ENCODE measurements around the gene THAP2.
"Not testable (repeated sequence)": the region's sequence is repeated elsewhere in the genome, so short reads cannot be mapped to it uniquely, and the experiment has no call there.

The THAP2 gene

DNA sequence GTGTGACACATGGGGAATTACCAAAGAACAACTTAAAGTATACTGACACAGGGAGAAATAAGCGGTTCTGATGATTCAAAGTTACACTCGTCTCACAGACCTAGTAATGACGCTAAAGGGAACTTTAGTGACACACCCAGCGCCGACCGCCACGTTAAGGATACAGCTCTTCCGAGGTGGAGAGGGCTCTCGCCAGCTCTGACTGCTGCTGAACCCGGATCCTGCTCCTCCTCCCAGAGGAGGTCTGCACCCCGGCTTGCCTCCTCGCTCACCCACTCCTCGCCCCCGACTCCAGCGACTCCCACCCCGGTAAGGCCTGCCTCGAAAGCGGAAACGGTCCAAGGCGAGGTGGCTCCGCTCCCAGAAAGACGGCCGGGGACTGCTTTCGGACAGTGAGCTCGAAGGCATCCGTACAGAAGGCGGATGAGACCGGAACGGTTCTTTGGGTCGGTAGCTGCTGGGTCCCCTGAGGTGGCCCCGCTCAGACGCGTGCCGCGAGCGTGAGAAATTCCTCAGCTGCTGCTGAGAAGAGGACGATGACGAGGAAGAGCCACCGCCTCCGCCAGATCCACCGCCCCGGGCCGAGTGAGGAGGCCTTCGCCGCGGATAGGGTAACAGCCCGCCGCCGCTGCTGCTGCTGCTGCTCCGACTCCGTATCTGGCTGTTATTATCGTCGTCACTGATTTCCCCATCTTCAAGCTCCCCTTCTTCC, 1.1 kb upstream of the THAP2 start:
- DNase-seq = peak; percentile 86

DNA sequence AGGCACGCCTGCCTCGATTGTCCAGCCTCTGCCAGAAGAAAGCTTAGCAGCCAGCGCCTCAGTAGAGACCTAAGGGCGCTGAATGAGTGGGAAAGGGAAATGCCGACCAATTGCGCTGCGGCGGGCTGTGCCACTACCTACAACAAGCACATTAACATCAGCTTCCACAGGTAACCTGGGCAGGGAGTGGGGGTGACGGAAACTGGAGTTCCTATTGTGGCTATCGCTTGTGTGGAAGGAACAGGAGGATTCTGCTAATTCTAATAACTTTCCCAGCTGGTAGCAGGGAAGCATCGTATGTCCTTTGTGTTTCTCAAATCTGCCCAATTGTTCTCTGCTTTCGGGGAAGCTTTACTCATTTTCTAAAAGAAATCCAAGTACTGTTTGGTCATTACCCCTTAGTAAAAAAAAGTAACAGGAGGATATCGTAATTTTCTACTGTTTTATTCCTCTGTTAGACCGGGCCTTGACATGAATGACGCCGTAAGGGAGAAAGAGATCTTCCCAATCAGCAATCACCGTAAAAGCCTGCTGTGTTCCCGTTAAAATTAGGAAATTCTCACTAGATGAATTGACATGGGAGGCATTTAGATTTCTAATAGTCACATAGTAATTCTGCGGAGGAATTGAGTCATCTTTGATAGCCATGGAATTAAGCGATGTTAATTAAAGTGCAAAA, 449 bp downstream of the THAP2 start:
- DNase-seq = no peak

DNA sequence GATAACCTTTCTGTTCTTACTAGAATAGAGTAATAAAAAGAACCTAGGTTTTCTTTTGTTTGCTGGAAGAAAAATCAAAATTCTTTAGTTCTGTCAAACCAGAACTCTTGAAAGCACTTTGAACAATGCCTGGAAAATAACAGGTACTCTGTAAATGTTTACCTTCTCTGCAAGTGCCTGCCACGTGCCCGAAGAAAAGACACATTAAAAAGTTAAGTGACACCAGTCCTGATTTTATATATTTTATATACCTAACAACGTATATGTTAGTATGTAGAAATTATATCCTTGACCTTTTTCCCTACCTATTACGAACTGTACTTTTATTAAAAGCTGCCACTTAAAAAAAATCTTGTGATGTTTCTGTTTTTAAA, 976 bp downstream of the THAP2 start:
- DNase-seq = no peak

DNA sequence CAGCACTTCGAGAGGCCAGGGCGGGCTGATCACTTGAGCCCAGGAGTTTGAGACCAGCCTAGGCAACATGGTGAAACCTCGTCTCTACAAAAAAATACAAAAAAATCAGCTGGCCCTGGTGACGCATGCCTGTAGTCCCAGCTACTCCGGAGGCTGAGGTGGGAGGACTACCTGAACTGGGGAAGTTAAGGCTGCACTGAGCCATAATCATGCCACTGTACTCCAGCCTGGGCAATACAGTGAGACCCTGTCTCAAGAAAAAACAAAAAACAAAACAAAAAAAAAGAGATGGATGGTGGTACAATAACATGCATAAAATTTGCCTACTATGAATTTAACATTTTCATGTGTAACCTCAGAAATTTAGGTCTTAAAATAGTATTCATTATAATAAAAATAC, 2.2 kb downstream of the THAP2 start:
- DNase-seq = no peak

DNA sequence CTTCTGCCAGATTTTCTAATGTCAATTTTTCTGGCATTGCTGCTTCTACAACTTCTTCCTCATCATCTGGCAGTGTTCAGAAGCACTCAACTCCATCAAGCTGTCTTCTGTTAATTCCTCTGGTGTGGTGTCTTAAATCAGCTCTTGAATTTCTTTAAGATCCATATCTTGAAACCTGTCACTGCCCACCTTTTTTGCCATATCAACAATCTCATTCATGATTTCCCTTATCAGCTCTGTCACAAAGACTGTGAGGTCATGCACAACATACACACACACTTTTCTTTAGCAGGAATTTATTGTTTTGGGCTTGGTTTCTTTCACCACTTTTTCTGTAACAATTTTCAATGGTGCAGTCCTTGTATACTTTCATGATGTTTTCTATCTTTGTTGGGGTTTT, 7.2 kb downstream of the THAP2 start:
- DNase-seq = no peak

DNA sequence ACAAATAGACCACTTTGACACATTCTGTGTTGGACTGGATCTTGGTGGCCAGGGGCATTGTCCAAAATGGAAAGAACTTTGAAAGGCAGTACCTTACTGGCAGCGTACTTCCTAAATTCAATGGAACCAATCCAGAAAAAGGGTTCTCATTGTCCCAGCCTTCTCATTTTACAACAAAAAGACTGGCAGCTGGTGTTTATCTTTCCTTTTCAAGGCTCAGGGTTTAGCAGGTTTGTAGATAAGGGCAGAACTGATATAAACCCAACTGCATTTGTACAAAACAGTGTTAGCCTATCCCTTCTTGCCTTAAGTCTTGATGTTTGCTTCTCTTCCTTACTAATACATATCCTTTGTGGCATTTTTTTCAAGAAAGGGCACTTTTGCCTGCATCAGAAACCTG, 7.7 kb downstream of the THAP2 start:
- no peak for DNase-seq

DNA sequence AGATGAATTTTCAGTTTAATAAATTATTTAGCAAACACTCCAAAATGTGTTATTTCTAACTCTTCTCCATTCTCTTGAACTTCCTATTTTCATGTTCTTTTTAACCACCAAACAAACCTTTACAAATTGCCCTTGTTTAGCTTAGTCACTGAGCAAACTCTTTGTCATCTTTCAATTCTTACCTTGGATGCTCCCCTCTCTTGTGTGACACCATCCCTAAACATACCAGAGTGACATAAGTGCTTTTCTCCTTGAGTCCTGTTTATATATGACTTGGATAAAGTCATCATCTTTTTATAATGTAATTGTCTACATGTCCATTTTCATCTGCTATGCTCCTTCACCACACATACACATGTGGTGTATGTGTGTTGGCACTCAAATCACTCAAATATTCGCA, 18.4 kb downstream of the THAP2 start:
- no peak for DNase-seq

DNA sequence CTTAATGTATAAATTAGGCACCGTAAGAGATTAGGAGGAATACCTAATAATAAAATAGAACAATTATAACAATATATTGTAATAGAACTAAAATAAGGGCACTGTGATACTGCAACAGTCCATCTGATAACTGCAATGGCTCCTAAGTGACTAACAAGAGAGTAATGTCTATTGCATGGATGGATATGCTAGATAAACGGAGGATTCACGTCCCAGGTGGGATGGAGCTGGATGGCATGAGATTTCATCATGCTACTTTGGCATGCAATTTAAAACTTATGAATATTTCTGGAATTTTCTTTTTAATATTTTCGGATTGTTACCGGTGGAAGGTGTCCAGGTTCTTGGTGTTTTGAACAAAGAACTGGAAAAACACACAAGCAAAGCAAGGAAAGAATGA, 19.5 kb downstream of the THAP2 start:
- no peak for DNase-seq

DNA sequence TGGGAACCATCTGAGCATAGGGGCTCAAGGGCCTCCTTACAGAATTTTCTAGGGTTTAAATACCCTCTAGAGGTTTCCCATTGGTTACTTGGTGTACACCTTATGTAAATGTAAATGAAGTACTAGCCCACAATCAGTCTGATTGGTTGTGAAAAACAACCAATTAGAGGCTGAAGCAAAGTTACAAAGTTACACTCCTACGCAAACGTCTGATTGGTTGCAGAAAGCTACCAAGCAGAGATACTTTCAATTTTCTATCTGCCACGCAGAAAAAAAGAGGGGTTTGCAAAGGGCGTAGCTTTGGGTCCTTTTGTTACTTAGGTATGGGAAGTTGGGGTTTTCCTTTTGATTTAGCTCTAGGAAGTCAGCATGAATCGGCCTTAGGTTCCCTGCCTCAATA, 20.0 kb downstream of the THAP2 start:
- DNase-seq = peak; percentile 45

DNA sequence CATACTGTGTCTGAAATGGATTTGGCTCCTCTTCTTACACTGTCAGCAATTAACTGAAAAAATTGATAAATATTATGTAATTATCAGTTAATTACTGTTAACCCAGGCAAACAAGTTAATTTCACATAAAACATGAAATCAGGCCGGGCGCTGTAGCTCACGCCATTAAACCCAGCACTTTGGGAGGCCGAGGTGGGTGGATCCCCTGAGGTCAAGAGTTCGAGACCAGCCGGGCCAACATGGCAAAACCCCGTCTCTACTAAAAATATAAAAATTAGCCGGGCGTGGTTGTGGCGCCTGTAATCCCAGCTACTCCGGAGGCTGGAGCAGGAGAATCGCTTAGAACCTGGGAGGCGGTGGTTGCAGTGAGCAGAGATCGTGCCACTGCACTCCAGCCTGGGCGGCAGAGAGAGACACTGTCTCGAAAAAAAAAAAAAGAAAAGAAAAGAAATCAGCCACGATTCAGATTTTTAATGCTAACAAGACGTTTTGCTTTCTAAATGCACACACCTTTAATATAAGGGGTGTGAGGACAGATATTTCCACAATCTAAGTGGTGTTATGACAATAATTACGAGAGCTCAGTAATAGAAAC, 21.3 kb downstream of the THAP2 start:
- no peak for DNase-seq

DNA sequence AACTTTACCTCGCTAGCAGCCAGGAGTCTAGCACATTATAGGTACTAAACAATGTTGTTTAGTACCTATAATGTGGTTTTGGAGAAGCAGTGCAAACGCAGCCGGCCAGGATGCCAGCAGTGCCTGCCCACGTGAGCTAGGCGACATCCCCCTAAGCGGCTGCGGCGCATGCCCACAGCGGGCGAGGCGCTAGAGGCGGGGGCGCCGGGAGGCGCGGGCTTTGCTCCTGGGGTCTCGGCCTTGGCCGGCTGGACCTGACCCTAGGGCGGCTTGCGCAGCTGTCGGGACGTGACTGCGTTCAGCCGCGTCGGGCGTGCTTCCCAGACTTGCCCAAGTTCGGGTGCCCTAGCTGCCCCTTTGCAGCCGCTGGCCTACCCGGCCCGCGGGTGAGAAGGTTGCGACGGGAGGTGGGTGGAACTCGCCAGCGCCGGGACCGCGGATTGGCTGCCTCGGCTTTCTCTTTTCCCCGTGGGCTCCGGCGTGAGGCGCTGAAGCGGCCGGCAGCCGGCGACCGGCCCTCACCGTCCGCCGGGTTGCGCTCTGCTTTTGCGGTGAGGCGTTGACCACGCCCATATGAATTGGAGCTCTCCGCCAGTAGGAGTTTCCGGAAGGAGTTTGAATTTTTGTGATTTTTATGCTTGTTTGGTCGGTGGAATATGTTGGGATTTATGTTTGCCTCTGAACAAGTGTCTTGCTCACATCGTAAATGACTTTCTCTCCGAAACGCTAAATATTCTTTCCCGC, 22.0 kb downstream of the THAP2 start, which contains the start of gene TMEM19:
TMEM19 (plus strand) TSS at position 169 of the 744 bp plus-strand sequence. CDS start 599 bp downstream, outside the sequence.
- DNase-seq = peak; percentile 79

DNA sequence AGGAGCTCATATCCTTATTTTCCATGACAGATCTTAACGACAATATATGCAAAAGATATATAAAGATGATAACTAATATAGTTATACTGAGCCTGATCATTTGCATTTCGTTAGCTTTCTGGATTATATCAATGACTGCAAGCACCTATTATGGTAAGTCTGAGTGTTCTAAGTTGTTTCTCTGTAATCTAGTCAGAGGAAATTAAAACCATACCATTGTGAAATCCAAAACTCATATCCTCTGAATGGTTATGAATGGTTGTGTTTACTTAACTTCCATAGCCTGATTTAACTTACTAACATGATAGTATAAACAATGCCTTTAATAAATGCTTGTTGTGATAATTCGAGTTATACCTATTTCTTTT, 22.5 kb downstream of the THAP2 start:
- DNase-seq = no peak

DNA sequence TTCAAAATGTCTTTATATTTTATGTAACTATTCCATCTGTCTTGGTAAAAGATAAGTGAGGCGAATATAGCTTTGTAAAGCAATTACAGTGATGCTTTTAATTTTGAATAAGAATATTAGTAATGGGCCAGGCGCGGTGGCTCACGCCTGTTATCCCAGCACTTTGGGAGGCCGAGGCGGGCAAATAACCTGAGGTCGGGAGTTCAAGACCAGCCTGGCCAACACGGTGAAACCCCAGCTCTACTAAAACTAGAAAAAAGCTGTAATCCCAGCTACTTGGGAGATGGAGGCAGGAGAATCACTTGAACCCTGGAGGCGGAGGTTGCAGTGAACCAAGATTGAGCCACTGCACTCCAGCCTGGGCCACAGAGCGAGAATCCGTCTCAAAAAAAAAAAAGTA, 23.1 kb downstream of the THAP2 start:
- not testable (repeated sequence) for DNase-seq

DNA sequence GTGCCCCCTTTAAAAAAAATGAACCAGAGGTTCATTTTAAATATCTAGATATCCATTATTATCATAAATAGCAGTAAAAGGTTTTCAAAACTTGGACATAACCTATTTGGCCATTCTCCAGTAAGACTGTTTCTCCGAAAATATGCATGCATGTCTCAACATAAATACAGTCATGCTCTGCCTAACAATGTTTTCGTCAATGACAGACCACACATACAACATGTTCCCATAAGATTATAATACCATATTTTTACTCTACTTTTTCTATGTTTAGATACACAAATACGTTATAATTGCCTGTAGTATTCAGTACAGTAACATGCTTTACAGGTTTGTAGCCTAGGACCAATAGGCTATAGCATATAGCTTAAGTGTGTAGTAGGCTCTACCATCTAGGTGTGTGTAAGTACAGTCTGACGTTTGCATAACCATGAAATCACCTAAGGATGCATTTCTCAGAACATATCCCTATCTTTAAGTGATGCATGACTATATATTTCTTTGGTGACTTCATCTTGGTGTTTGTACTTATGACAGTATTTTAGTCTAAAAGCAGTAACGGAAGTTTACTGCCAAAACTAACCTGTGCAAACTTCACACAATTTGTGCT, 25.0 kb downstream of the THAP2 start:
- no peak for DNase-seq

DNA sequence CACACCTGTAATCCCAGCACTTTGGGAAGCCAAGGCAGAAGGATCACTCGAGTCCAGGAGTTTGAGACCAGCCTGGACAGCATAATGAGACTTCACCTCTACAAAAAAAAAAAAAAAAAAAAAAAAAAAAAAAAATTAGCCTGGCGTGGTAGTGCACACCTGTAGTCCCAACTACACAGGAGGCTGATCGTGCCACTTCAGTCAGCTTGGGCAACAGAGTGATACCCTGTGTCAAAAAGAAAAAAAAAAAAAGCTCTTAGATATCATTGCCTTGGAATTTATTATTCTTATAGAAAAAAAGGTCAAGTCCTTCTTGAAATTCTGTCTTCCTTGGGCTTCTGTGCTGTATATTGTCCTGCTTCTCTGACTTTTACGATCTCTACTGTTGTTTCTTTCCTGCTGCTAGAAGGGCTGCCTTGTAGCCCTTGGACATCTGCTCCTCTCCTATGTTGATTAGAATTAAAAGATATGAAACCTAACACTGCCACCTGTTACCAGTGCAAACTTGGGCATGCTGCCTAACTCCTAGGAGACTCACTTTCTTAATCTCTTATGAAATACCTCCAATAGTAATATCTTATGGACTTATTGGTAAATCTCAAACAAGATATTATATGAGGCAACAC, 27.5 kb downstream of the THAP2 start:
- no peak for DNase-seq

DNA sequence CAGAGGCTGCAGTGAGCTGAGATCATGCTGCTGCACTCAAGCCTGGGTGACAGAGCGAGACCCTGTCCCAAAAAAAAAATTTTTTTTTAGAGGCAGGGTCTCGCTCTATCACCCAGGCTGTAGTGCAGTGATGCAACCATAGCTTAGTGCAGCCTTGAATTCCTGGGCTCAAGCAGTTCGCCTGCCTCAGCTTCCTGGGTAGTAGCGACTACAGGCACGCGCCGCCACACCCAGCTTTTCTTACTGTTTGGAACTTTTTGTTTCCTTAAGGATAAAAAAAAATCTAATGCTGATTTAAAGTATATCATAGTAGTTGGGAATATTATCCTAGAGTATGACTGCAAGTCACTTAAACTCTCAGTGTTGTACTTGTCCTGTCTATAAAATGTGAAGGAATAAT, 29.0 kb downstream of the THAP2 start:
- no peak for DNase-seq

DNA sequence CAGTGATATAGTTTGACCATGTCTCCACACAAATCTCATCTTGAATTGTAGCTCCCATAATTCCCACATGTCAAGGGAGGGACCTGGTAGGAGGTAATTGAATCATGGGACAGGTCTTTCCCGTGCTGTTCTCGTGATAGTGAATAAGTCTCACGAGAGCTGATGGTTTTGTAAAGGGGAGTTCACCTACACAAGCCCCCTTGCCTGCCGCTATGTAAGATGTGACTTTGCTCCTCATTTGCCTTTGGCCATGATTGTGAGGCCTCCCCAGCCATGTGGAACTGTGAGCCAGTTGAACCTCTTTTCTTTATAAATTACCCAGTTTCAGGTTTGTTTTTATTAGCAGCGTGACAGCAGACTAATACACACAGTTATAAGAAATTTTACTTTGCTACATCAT, 29.6 kb downstream of the THAP2 start:
- DNase-seq = not testable (repeated sequence)

DNA sequence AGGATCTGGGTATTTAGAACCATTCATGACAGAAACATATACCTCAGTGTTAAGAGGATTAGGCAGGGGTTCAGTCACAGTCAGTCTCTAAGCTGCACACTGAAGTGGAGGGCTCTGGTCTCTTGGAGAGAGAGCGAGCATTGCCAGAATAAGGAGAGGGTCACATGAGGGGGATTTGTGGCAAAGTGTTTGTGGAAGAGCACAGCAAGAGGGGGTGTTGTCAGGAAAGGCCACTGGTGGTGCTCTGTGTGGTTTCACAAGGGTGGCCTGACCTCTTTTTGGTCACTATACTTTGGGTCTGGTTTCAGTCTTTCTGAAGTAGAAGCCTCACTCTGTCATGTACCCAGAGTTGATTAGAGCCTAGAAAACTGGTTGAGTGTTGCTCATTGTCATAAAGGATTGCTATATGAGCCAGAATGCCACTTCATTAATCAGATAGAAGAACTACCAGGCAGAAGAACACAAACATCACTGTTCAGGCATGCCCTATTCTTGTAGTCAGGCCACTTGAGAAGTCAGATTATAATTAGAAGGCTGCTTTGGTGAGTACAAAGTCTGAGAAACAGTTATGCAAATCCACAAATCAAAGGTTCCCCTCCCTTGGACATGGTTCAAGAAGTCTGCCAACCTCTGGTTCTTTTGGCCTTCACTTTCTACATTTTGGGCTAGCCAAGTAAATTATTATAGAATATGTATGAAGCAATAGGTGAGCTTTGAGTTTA, 30.2 kb downstream of the THAP2 start:
- no peak for DNase-seq

DNA sequence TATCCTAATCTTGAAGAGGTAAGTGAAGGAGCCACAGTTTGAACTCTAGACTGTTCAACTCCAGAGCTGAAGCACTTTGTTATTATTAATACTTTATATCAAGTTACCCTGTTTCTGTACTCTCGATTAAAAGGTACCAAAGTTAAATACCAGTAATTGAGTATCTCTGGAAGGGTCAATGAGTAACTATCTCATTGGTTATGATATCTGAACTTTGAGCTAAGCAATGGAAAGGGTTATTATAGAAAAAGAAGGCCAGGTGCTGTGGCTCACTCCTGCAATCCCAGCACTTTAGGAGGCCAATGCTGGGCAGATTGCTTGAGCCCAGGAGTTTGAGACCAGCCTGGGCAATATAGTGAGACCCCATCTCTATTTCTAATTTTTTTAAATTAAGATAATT, 31.7 kb downstream of the THAP2 start:
- DNase-seq = no peak

DNA sequence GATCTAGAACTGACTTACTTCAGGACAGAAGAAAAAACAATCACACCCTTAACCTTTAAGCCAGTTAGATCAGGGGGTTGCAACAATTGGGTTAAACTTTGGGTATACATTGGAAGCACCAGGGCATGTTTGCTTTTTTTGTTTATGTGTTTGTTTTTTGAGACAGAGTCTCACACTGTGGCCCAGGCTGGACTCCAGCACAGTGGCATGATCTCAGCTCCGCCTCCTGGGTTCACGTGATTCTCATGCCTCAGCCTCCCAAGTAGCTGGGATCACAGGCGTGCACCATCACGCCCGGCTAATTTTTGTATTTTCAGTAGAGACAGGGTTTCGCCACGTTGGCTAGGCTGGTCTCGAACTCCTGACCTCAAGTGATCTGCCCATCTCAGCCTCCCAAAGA, 38.1 kb downstream of the THAP2 start:
- not testable (repeated sequence) for DNase-seq

DNA sequence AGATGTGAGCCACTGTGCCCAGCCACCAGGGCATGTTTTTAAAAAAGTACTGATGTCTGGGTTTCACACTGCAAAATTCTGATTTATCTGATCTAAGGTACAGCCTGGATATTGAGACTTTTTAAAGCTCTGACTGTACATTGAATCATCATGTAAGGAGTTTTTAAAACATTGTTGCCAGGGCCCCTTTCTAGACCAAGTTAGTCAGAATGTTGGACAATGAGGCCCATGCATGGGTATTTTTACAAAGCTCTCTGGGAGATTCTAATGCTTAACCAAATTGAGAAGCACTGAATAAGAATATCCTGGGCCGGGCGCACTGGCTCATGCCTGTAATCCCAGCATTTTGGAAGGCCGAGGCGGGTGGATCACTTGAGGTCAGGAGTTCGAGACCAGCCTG, 38.5 kb downstream of the THAP2 start:
- no peak for DNase-seq

DNA sequence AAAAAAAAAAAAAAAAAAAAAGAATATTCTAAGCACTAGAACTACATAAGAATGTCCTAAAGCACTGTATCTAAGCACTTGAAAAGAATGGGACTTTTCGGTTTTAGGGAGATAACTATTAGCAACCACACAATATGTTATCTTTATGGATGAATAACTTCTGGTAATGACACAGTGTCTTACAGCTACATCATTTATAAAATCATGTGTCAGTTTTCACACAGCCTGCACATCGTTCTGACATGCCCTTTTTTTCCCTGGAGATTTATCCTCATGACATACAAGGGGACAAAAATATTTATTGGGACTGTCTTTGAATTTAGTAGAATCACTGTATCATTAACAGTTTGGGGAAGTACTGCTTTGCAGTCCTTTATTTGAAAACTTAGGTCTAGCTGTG, 39.1 kb downstream of the THAP2 start:
- no peak for DNase-seq

All from CD4-positive, alpha-beta T cell treated with Interleukin-4 for 4 hours (primary cell).